HG03521 (cell line): Measurements from ENCODE around the gene ANKRA2.

Experiments
- ATAC-seq: cut with Tn5 transposase; IDR thresholded peaks from one replicate; pipeline ENCODE4 v1.9.1; 2021; ENCODE audit warnings: mild to moderate bottlenecking, moderate library complexity; ENCODE audit not compliant: unreplicated experiment

ANKRA2 gene

GRCh38 chr5:73507062-73507461 lies 58.4 kb downstream of the ANKRA2 start:
- no peak for ATAC-seq

- no peak for ATAC-seq
Measured at GRCh38 chr5:73506459-73506955, 58.9 kb downstream of the ANKRA2 start.
